Breast epithelium (tissue), 4 donors: Measurements from ENCODE around the gene ZNF236. TPM values are rescaled to one million over a fixed set of nuclear protein-coding genes. Genes with fewer than 3 reads are reported as not detected.
"Not testable (repeated sequence)": the region's sequence is repeated elsewhere in the genome, so short reads cannot be mapped to it uniquely, and the experiment has no call there.

ENCODE experiments used
- DNase-seq, 2 donors: peaks; one replicate each; pipeline ENCODE4 v3.0.0-alpha.2; 2019; ENCODE audit warnings: low spot score in 2 of 2
- H3K27ac ChIP-seq, 2 donors: fragments of 200-600 bp; sonication (generic) in 1 of 2; one replicate each; pipeline ENCODE4 v1.5.1; 2016 to 2019; ENCODE audit warnings: mild to moderate bottlenecking in 1 of 2
- H3K27me3 ChIP-seq, 2 donors: fragments of 200-600 bp; sonication (generic) in 1 of 2; one replicate each; pipeline versions ENCODE4 v1.5.1 to v1.6.0; 2017 to 2019; ENCODE audit warnings: control low read depth in 1 of 2, mild to moderate bottlenecking in 1 of 2
- H3K36me3 ChIP-seq: fragments of 200-600 bp; one replicate; pipeline ENCODE4 v1.5.1; 2019
- H3K4me1 ChIP-seq, 2 donors: fragments of 200-600 bp; sonication (generic); one replicate each; pipeline ENCODE4 v1.5.1; 2016 to 2019; ENCODE audit warnings: control low read depth in 1 of 2
- H3K4me3 ChIP-seq, 3 donors: fragments of 200-600 bp; sonication (generic); 1 replicate in 2 of 3; 2 replicates in 1 of 3; pipeline ENCODE4 v1.5.1; 2016 to 2019; ENCODE audit warnings: mild to moderate bottlenecking in 3 of 3, moderate library complexity in 2 of 3
- H3K9me3 ChIP-seq, 2 donors: fragments of 200-600 bp; sonication (generic) in 1 of 2; one replicate each; pipeline ENCODE4 v1.5.1; 2016 to 2019; ENCODE audit warnings: control low read depth in 1 of 2
- CTCF ChIP-seq, 3 donors: fragments of 450-650 bp; IDR thresholded peaks; one replicate each; pipeline ENCODE4 v1.5.1; 2016 to 2017; ENCODE audit warnings: antibody characterized with exemption in 3 of 3, mild to moderate bottlenecking in 3 of 3, moderate library complexity in 3 of 3
- POLR2A ChIP-seq: fragments of 450-650 bp; IDR thresholded peaks from one replicate; pipeline ENCODE4 v1.6.1; 2016; ENCODE audit warnings: antibody characterized with exemption, mild to moderate bottlenecking, moderate library complexity
- POLR2AphosphoS5 ChIP-seq, 3 donors: sonication (generic); formaldehyde crosslinking; IDR thresholded peaks; one replicate each; pipeline ENCODE4 v1.6.1; 2017; ENCODE audit warnings: antibody characterized with exemption in 3 of 3
- intact Hi-C: fragments of 100-400 bp; cut with DNase I; formaldehyde crosslinking; loops from one replicate; pipeline ENCODE4 v1.15.1; 2023; ENCODE audit warnings: low total_unique reads
- total RNA-seq, 3 donors: library from RNA; depleted of rRNA; stranded (reverse); fragments of >200 nt; gene quantifications; one replicate each; pipeline ENCODE4 v1.1.0, GENCODE V29; 2016

Gene ZNF236
- total RNA-seq, 3 donors from 2014 or later: 12.3 to 28.2 (median 27.1) TPM

GRCh38 chr18:76938619-76939018 is 116.3 kb downstream of the ZNF236 start:
- no peak for TF ChIP-seq POLR2A
- TF ChIP-seq POLR2AphosphoS5 (IDR thresholded peaks at IDR 0.05): no peak
- no peak for TF ChIP-seq CTCF (IDR thresholded peaks at IDR 0.05)

GRCh38 chr18:76941284-76941683 is 118.9 kb downstream of the ZNF236 start:
- intact Hi-C loops: no loop called here

More at GRCh38 chr18:76938619-76939018, 116.3 kb downstream of the ZNF236 start:
- H3K4me1 ChIP-seq: no peaks in the 10 kb centered on the region
- intact Hi-C loops: loop anchor here (2.0 kb wide), 1 partner anchor 60 kb away; no protein-coding TSS in a partner anchor
- no peak overlapping the region for H3K4me3 ChIP-seq
- no peak overlapping the region for H3K27ac ChIP-seq
- H3K27me3 ChIP-seq: no peaks in the 10 kb centered on the region
- H3K36me3 ChIP-seq: no peaks in the 10 kb centered on the region
- no peaks in the 10 kb centered on the region for H3K9me3 ChIP-seq
- no peak for DNase-seq

GRCh38 chr18:76943542-76944339 is 121.4 kb downstream of the ZNF236 start:
- no peaks in the 10 kb centered on the region for H3K9me3 ChIP-seq

More at GRCh38 chr18:76941284-76941683, 118.9 kb downstream of the ZNF236 start:
- no peaks in the 10 kb centered on the region for H3K4me1 ChIP-seq
- no peaks in the 10 kb centered on the region for H3K27me3 ChIP-seq
- no peaks in the 10 kb centered on the region for H3K9me3 ChIP-seq
- no peak for DNase-seq
- TF ChIP-seq POLR2AphosphoS5 (IDR thresholded peaks at IDR 0.05): no peak
- TF ChIP-seq CTCF (IDR thresholded peaks at IDR 0.05): no peak
- no peak for TF ChIP-seq POLR2A
- no peak overlapping the region for H3K27ac ChIP-seq
- no peaks in the 10 kb centered on the region for H3K36me3 ChIP-seq
- H3K4me3 ChIP-seq: no peak overlapping the region

GRCh38 chr18:76944346-76944745 is 122.0 kb downstream of the ZNF236 start:
- intact Hi-C loops, H3K27me3 ChIP-seq, H3K4me1 ChIP-seq, DNase-seq, H3K36me3 ChIP-seq, H3K27ac ChIP-seq, H3K4me3 ChIP-seq, H3K9me3 ChIP-seq: not testable (repeated sequence)

More at GRCh38 chr18:76943542-76944339, 121.4 kb downstream of the ZNF236 start:
- no peak for DNase-seq
- Histone ChIP-seq H3K27ac (no peak overlapping the region), H3K27me3 (no peaks in the 10 kb centered on the region), H3K4me1 (no peaks in the 10 kb centered on the region), H3K4me3 (no peak overlapping the region), H3K36me3 (no peaks in the 10 kb centered on the region)
- TF ChIP-seq CTCF (IDR thresholded peaks at IDR 0.05) (no peak), POLR2A (no peak), POLR2AphosphoS5 (IDR thresholded peaks at IDR 0.05) (no peak)
- intact Hi-C loops: no loop called here

GRCh38 chr18:76948345-76948744 is 126.0 kb downstream of the ZNF236 start:
- peaks cover 0 to 4% of the 10 kb centered on the region in 2 donors for H3K4me1 ChIP-seq
- H3K27me3 ChIP-seq: no peaks in the 10 kb centered on the region
- no peak overlapping the region for H3K4me3 ChIP-seq
- no peaks in the 10 kb centered on the region for H3K36me3 ChIP-seq
- intact Hi-C loops: no loop called here
- no peaks in the 10 kb centered on the region for H3K9me3 ChIP-seq
- no peak for DNase-seq
- TF ChIP-seq CTCF (IDR thresholded peaks at IDR 0.05) (no peak), POLR2A (no peak), POLR2AphosphoS5 (IDR thresholded peaks at IDR 0.05) (no peak)
- no peak overlapping the region for H3K27ac ChIP-seq
